HG03139 (cell line): Measurements from ENCODE around the gene EHBP1.
"Not testable (repeated sequence)": the region's sequence is repeated elsewhere in the genome, so short reads cannot be mapped to it uniquely, and the experiment has no call there.

ENCODE experiments used
- ATAC-seq: cut with Tn5 transposase; IDR thresholded peaks from one replicate; pipeline ENCODE4 v1.9.1; 2021; ENCODE audit not compliant: unreplicated experiment

The EHBP1 gene

GRCh38 chr2:62732262-62732777, 26.8 kb downstream of the EHBP1 start:
- no peak for ATAC-seq

GRCh38 chr2:62733546-62733945, 28.0 kb downstream of the EHBP1 start:
- no peak for ATAC-seq

DNA sequence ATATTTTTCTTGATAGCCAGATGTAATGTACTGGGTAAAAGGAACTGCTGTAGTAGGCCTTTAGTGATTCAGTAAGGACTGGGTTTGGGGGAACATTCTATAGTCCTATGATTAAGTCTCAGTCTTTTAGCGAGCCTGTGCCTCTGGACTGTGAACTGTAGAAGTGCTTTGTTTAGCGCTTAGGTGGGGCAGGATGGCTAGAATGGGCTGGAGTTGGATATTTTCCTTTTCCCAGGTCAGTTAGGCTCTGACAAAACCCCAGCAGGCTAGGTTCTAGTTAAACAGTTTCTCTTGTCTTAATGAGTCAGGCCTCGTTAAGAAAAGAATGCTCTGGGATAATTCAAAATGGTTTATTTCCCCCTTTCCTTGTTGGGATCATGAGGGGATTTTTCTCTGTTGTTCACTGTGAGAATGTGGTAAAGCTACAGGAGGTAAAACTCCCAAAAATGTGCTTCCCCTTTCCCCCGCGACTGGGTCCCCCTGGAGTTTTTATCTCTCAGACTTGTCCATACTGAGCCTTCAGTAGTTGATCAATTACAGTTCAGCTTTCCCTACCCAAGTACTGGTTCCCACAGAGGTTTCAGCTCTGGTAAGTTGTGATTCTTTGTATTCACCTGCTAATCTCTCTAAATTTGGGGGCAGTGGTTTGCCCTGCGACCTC, 31.5 kb downstream of the EHBP1 start:
- ATAC-seq, result no peak

DNA sequence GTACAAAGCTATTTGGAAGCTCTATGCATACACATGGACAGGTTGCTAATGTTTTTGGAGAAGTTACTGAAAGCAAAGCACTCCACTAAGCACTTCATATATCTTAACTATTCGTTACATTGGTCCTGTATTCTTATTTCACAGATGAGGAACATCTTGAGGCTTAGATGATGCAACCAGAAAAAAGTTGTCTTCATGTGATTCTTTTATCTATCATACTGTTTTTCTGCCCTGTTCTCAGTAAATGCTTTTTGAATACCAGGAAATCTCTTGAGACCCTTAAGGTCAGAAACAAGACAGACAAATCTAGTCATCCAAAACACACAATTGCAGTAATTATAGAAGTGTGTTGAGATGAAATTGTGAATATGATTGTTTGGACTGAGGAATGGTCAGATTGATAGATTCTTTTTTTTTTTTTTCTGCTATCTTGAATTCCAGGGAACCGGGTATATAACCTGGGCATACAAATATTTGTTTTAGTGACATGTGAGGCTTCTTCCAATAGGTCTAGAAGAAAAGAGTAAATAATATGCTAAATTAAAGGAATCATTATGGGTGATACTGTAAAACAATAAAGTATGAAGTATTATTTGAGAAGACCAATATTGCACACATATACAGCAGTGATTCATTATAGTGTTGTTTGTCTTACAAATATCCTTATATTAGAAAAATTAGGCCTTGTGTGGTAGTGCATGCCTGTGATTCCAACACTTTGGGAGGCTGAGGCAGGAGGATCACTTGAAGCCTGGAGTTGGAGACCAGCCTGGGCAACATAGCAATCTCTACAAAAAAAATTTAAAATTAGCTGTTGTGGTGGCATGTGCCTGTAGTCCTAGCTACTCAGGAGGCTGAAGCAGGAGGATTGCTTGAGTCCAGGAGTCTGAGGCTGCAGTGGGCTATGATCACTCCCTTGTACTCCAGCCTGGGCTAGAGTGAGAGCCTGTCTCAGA, 33.7 kb downstream of the EHBP1 start:
- no peak for ATAC-seq

DNA sequence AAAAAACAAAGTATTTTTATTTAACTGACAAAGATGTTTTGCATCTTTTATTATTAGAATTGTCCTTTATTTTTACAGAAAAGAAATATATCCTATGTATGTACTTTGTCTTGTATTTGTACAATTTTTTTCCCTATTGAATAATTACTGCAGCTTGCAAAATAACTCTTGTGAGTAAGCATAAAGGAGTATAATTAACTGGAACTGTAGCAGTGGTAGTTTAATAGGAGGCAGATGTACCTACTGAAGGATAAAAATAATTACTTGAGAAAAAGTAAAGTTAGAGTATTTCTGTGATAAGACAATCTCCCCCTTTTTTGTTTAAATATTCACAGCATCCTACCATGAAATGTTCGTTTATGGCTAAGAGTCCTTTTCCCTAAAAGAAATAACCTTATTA, 34.7 kb downstream of the EHBP1 start:
- ATAC-seq, result no peak

DNA sequence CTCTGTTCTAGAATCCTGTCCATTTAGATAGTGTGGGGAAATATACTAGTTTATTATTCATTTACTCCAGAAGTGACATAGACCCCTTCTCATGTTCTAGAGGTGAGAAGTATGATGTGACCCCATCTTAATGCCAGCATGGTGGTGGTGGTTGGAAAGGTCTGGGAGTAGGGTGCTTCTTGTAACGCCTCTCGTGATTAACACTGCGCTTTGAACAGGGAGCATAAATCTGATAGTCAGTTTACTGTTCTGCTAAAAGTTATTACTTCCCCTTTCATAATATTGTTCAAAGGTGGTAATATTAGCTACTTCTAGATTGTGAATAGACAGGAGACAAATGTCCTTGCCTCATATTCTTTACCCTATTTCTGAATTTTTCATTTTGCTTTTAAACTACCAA, 35.6 kb downstream of the EHBP1 start:
- ATAC-seq, result no peak

DNA sequence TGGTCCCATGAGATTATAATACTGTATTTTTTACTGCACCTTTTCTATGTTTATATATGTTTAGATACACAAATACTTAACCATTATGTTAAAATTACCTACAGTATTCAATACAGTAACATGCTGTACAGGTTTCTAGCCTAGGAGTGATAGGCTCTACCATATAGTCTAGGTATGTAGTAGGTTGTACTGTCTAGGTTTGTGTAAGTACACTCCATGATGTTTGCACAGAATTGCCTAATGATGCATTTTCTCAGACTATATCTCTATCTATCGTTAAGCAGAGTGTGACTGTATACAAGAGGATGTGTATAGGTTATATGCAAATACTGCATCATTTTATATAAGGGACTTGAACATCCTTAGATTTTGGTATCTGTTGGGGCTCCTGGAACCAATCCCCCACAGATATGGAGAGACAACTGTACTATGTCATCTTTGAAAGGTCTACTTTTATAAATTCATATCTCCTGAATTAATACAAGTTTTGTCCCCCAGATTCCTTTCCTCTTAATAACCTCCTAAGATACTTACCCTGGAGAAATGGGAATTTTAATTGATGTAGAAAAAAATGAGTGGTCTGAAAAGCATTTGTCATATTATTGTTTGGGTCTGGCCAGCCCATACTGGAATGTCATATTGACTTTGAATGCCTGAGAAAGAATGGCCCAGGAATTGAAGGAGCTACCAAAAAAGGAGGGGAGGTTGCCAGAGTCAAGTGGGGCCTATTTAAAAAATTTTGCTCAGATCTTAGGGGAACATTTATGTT, 36.6 kb downstream of the EHBP1 start:
- ATAC-seq, result no peak

GRCh38 chr2:62743506-62743905, 38.0 kb downstream of the EHBP1 start:
- ATAC-seq, result no peak

DNA sequence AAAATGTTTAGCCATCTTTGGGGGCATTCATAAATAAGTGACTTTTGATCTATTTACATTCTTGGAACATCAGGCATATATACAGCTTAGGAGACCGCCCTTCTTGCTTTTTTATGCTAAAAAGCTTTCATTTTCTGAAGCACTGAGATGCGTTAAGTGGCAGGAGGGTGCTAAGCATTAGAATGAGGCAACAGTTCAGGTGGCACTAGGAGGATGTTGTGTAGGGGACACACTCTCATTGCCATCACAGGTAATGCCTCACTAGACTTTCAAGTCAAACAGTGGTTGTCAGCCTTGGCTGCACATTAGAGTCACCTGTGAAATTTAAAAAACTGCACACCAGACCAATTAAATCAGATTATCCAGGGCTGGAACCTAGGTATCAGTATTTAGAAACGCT, 39.1 kb downstream of the EHBP1 start:
- no peak for ATAC-seq

- ATAC-seq, result no peak
Measured at GRCh38 chr2:62745891-62746481, 40.5 kb downstream of the EHBP1 start.

- ATAC-seq, result no peak
Measured at GRCh38 chr2:62747169-62747568, 41.7 kb downstream of the EHBP1 start.

- ATAC-seq, result no peak
Measured at GRCh38 chr2:62747876-62748275, 42.4 kb downstream of the EHBP1 start.

GRCh38 chr2:62749111-62749510, 43.6 kb downstream of the EHBP1 start:
- not testable (repeated sequence) for ATAC-seq

GRCh38 chr2:62757029-62757428, 51.5 kb downstream of the EHBP1 start:
- no peak for ATAC-seq

DNA sequence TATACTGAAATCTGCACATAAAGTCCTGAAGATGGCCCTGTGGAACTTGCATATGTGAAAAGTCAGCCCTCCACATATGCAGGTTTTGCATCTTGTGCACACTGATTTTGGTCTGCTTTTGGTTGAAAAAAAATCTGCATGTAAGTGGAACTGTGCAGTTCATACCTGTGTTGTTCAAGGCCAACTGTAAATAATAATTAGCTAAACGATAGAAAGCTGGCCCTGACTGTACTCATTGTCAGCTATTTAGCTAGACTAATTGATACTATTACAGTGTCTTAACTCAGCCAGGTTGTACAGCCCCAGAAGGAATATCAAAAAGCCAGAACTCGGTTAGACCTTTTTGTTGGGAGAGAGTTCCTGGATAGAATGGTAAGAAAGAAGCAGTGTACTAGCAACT, 54.5 kb downstream of the EHBP1 start:
- ATAC-seq, result no peak

DNA sequence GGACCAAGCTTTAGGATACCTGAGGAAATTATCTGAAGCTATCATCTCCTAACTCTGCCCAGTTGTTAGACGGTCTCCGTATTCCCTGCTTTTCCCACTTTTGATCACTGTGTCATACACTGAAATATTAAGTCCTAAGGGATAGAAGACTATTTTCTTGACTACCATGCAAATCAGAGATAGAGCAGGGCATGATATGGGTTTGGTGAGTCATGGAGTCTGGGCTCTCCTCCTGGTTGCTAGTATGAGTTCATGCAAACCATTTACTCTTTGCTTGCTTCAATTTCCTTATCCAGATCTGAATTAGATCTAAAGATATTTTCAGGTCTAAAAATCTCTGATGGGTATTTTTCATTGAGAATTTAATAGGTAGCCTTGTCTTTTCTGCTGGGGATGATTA, 55.0 kb downstream of the EHBP1 start:
- ATAC-seq, result no peak

- no peak for ATAC-seq
Measured at GRCh38 chr2:62765619-62766376, 60.3 kb downstream of the EHBP1 start.

GRCh38 chr2:62768615-62769014, 63.1 kb downstream of the EHBP1 start:
- no peak for ATAC-seq

DNA sequence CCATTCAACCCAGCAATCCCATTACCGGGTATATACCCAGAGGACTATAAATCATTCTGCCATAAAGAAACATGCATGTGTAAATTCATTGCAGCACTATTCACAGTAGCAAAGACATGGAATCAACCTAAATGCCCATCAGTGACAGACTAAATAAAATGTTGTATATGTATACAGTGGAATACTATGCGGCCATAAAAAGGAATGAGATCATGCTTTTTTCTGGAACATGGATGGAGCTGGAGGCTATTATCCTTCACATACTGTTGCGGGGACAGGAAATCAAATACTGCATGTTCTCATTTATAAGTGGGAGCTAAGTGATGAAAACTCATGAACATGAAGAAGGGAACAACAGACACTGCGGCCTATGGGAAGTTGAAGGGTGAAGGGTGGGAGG, 65.1 kb downstream of the EHBP1 start:
- no peak for ATAC-seq
